BJ (cell line): Measurements from ENCODE around the gene CLEC4G. TPM values are rescaled to one million over a fixed set of nuclear protein-coding genes. Genes with fewer than 3 reads are reported as not detected.

Experiments
- CTCF ChIA-PET: fragments of 350-600 bp; formaldehyde crosslinking; extraction: SDS; loops from one replicate; lab custom pipeline; 2021; ENCODE audit warnings: antibody characterized with exemption, inconsistent platforms; lab: Yijun Ruan, JAX
- POLR2A ChIA-PET: fragments of 300-600 bp; sonication (Branson Sonifier 250); formaldehyde crosslinking; extraction: SDS; loops from one replicate; lab custom pipeline; 2021; ENCODE audit warnings: antibody characterized with exemption; lab: Charles Lee
- DNase-seq: peaks from one replicate; pipeline ENCODE4 v3.0.0-alpha.2; 2011; ENCODE audit warnings: low read depth
- H3K27me3 ChIP-seq: 2 replicates; pipeline ENCODE4 v1.6.0; 2011; ENCODE audit warnings: low read length; ENCODE audit not compliant: control insufficient read depth, insufficient read depth
- H3K36me3 ChIP-seq: 2 replicates; pipeline ENCODE4 v1.5.1; 2011; ENCODE audit warnings: low read length; ENCODE audit not compliant: control insufficient read depth, insufficient read depth
- H3K4me3 ChIP-seq: 2 replicates; pipeline ENCODE4 v1.5.1; 2011; ENCODE audit warnings: low read depth, mild to moderate bottlenecking, control low read depth, low read length
- CTCF ChIP-seq: IDR thresholded peaks from 2 replicates; pipeline ENCODE4 v1.5.1; 2011; ENCODE audit warnings: low read depth, mild to moderate bottlenecking, control low read depth, inconsistent platforms, low read length, moderate library complexity; ENCODE audit not compliant: insufficient read depth
- polyA plus RNA-seq: library from polyadenylated mRNA; depleted of rRNA; stranded (reverse); fragments of >200 nt; gene quantifications from 2 replicates; pipeline ENCODE4 v1.2.3, GENCODE V29; 2011

CLEC4G gene
- polyA plus RNA-seq, 1 experiment = not detected

- H3K4me3 ChIP-seq = no peak overlapping the region
Measured at GRCh38 chr19:7759156-7759555, 27.2 kb upstream of the CLEC4G start.

GRCh38 chr19:7757358-7757757, 25.4 kb upstream of the CLEC4G start:
- no peak for TF ChIP-seq CTCF
- no peaks in the 10 kb centered on the region for H3K27me3 ChIP-seq
- no peak for DNase-seq
- H3K36me3 ChIP-seq = no peaks in the 10 kb centered on the region
- ChIA-PET POLR2A (no interaction called here), CTCF (no interaction called here)
- H3K4me3 ChIP-seq = no peak overlapping the region

More at GRCh38 chr19:7759156-7759555, 27.2 kb upstream of the CLEC4G start:
- H3K36me3 ChIP-seq = no peaks in the 10 kb centered on the region
- H3K27me3 ChIP-seq = no peaks in the 10 kb centered on the region
- CTCF ChIA-PET = no interaction called here
- TF ChIP-seq CTCF = no peak
- DNase-seq = no peak
- POLR2A ChIA-PET = no interaction called here

DNA sequence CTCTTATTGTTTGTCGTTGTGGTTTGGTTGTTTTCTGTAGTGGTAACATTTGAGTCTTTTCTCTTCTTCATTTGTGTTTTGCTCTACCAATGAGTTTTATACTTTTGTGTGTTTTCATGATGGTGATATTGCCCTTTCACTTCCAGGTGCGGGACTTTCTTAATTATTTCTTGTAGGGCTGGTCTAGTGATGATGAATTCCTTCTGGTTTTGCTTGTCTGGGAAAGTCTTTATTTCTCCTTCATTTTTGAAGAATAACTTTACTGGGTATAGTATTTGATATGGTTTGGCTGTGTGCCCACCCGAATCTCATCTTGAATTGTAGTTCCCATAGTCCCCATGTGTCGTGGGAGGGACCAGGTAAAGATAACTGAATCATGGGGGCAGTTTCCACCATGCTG, 24.3 kb upstream of the CLEC4G start:
- H3K4me3 ChIP-seq = no peak overlapping the region
- no peaks in the 10 kb centered on the region; the same call in 1 of the 2 replicates for H3K27me3 ChIP-seq
- DNase-seq = no peak
- no peaks in the 10 kb centered on the region for H3K36me3 ChIP-seq
- POLR2A ChIA-PET = no interaction called here
- TF ChIP-seq CTCF = no peak
- CTCF ChIA-PET = no interaction called here

GRCh38 chr19:7751157-7751783, 19.4 kb upstream of the CLEC4G start:
- DNase-seq = no peak
- ChIA-PET POLR2A (no interaction called here), CTCF (no interaction called here)
- Histone ChIP-seq H3K36me3 (no peaks in the 10 kb centered on the region), H3K27me3 (peaks cover 2% of the 10 kb centered on the region), H3K4me3 (no peak overlapping the region)
- no peak for TF ChIP-seq CTCF

GRCh38 chr19:7748756-7749155, 16.8 kb upstream of the CLEC4G start:
- Histone ChIP-seq H3K36me3 (no peaks in the 10 kb centered on the region), H3K27me3 (peaks cover 2% of the 10 kb centered on the region), H3K4me3 (no peak overlapping the region)
- TF ChIP-seq CTCF = no peak; the same call in 1 of the 2 replicates
- DNase-seq = no peak
- ChIA-PET POLR2A (no interaction called here), CTCF (no interaction called here)
